Measurements from ENCODE around the gene ETV6. TPM values are rescaled to one million over a fixed set of nuclear protein-coding genes. Genes with fewer than 3 reads are reported as not detected.

Gene ETV6
- total and polyA plus RNA-seq, 2 of the 8 experiments (the other 6 are each of a cell fraction or from before 2014, with no cell fraction given): 5.5 to 23.9 TPM

GRCh38 chr12:11600199-11600598 is 49.3 kb upstream of the ETV6 start:
- Histone ChIP-seq H4K5ac (ENCODE audit: insufficient read length, low read depth, low read length) (no peak overlapping the region), H3K79me1 (ENCODE audit: low read depth, low read length) (no peaks in the 10 kb centered on the region), H3K36me3 (ENCODE audit: control insufficient read depth in 2 of 4, insufficient read depth in 4 of 4, low read length in 3 of 4) (no peaks in the 10 kb centered on the region), H3K79me2 (ENCODE audit: control insufficient read depth in 1 of 2, insufficient read depth in 2 of 2, low read length in 2 of 2) (no peaks in the 10 kb centered on the region), H3K4ac (replicated peaks; ENCODE audit: insufficient read length, low read depth, low read length) (no peak overlapping the region), H3K23me2 (ENCODE audit: low read depth, low read length) (no peaks in the 10 kb centered on the region), H3K4me1 (replicated peaks in 1 of 4; ENCODE audit: control insufficient read depth in 3 of 4, insufficient read depth in 4 of 4, low read length in 3 of 4) (peaks cover 0 to 10% (median 8%) of the 10 kb centered on the region in 4 experiments; a peak in 4 of 7 replicates), H3K9ac (replicated peaks in 1 of 4; ENCODE audit: extremely low read depth in 1 of 4, low read depth in 3 of 4, low read length in 3 of 4) (no peak overlapping the region), H2BK120ac (replicated peaks; ENCODE audit: low read depth, low read length) (no peak overlapping the region), H2BK15ac (ENCODE audit: low read length) (no peak overlapping the region), H3K14ac (ENCODE audit: insufficient read length) (no peak overlapping the region), H3K56ac (replicated peaks; ENCODE audit: insufficient read length, low read depth, low read length) (no peak overlapping the region), H3K18ac (ENCODE audit: extremely low read depth, low read length) (no peak overlapping the region), H4K91ac (replicated peaks; ENCODE audit: insufficient read length, low read length) (no peak overlapping the region), H3K9me3 (ENCODE audit: insufficient read depth in 2 of 2, low read depth in 1 of 2, low read length in 1 of 2) (no peaks in the 10 kb centered on the region), H3K23ac (ENCODE audit: insufficient read length) (no peak overlapping the region), H2AK5ac (ENCODE audit: low read depth, low read length) (no peak overlapping the region), H4K20me1 (replicated peaks in 1 of 2; ENCODE audit: control insufficient read depth in 1 of 2, insufficient read depth in 2 of 2, low read length in 2 of 2) (no peaks in the 10 kb centered on the region), H3K4me3 (ENCODE audit: extremely low read depth in 1 of 4, insufficient read depth in 2 of 4, low read depth in 3 of 4, low read length in 4 of 4) (no peak overlapping the region), H3K27ac (ENCODE audit: low read depth, low read length) (no peak overlapping the region), H2BK20ac (ENCODE audit: low read length) (no peak overlapping the region), H2BK12ac (ENCODE audit: low read depth, low read length) (no peak overlapping the region), H4K8ac (ENCODE audit: extremely low read depth, insufficient read depth, low read length) (no peak overlapping the region), H3K27me3 (replicated peaks in 1 of 4; ENCODE audit: control insufficient read depth in 3 of 4, extremely low read depth in 1 of 4, insufficient read depth in 3 of 4, low read length in 3 of 4) (no peaks in the 10 kb centered on the region), H2AFZ (ENCODE audit: low read length) (no peak overlapping the region), H3K4me2 (ENCODE audit: insufficient read depth in 1 of 2, low read depth in 2 of 2, low read length in 2 of 2) (no peak overlapping the region), H2BK5ac (ENCODE audit: low read depth, low read length) (no peak overlapping the region)
- ChIA-PET CTCF (ENCODE audit: partially characterized antibody) (no interaction called here), POLR2A (ENCODE audit: partially characterized antibody) (no interaction called here)
- 94% methylated on average over 3 of the region's 3 CpGs; no CpG with 5 or more reads in 1 of the 2 experiments for WGBS, 2 experiments (ENCODE audit: extremely low coverage in 1 of 2, insufficient coverage in 1 of 2, insufficient read length in 1 of 2, insufficient replicate concordance in 2 of 2, low coverage in 1 of 2, low lambda C conversion rate in 2 of 2, missing lambda C conversion rate in 1 of 2)
- DNase-seq (ENCODE audit: low read depth in 1 of 2, low spot score in 2 of 2): no peak
- no peak for FAIRE-seq
- no peak for TF ChIP-seq EP300 (IDR thresholded peaks at IDR 0.05; ENCODE audit: borderline replicate concordance in 1 of 2, low read depth in 2 of 2, low read length in 2 of 2)
- no peak for TF ChIP-seq RAD21 (IDR thresholded peaks at IDR 0.05 in 1 of 2, conservative IDR thresholded peaks at IDR 0.05 in 1 of 2; ENCODE audit: low read depth in 2 of 2, low read length in 2 of 2)
- no peak for TF ChIP-seq SP1 (IDR thresholded peaks at IDR 0.05; ENCODE audit: low read depth, low read length)
- no peak for TF ChIP-seq SAP30 (IDR thresholded peaks at IDR 0.05; ENCODE audit: insufficient read depth, insufficient replicate concordance, low read length)
- TF ChIP-seq SUZ12 (IDR thresholded peaks at IDR 0.05; ENCODE audit: low read length): no peak
- no peak for TF ChIP-seq ZNF274 (IDR thresholded peaks at IDR 0.05; ENCODE audit: borderline replicate concordance, extremely low read depth, low read length)
- TF ChIP-seq KDM1A (IDR thresholded peaks at IDR 0.05; ENCODE audit: borderline replicate concordance, low read length): no peak
- TF ChIP-seq RXRA (IDR thresholded peaks at IDR 0.05; ENCODE audit: insufficient read depth, low read depth, low read length): no peak
- TF ChIP-seq JUN (IDR thresholded peaks at IDR 0.05; ENCODE audit: low read depth, low read length): no peak
- no peak for TF ChIP-seq GTF2F1 (IDR thresholded peaks at IDR 0.05; ENCODE audit: borderline replicate concordance, low read depth, low read length)

Measured in H1 (cell line).